Skeletal muscle tissue (tissue), 5 donors: Measurements from ENCODE around the gene PPP3CB. TPM values are rescaled to one million over a fixed set of nuclear protein-coding genes. Genes with fewer than 3 reads are reported as not detected.

Experiments
- H3K27ac ChIP-seq: one replicate; pipeline ENCODE4 v1.7.0; 2013; ENCODE audit warnings: mild to moderate bottlenecking, low read depth, low read length, inconsistent platforms
- H3K27me3 ChIP-seq, 3 donors: one replicate each; pipeline ENCODE4 v1.7.0; 2013; ENCODE audit warnings: low read length in 3 of 3; ENCODE audit not compliant: control insufficient read depth in 3 of 3, insufficient read depth in 3 of 3
- H3K36me3 ChIP-seq, 3 donors: one replicate each; pipeline ENCODE4 v1.7.0; 2013; ENCODE audit warnings: low read length in 3 of 3; ENCODE audit not compliant: control insufficient read depth in 3 of 3, insufficient read depth in 3 of 3
- H3K4me1 ChIP-seq, 3 donors: one replicate each; pipeline ENCODE4 v1.7.0; 2013; ENCODE audit warnings: low read length in 3 of 3, mild to moderate bottlenecking in 3 of 3; ENCODE audit not compliant: control insufficient read depth in 3 of 3, insufficient read depth in 3 of 3
- H3K4me3 ChIP-seq, 3 donors: one replicate each; pipeline ENCODE4 v1.7.0; 2013; ENCODE audit warnings: low read length in 3 of 3
- H3K9ac ChIP-seq, 3 donors: one replicate each; pipeline ENCODE4 v1.7.0; 2013; ENCODE audit warnings: low read length in 3 of 3, mild to moderate bottlenecking in 3 of 3, moderate library complexity in 2 of 3, low read depth in 1 of 3
- H3K9me3 ChIP-seq, 3 donors: one replicate each; pipeline ENCODE4 v1.7.0; 2013; ENCODE audit warnings: low read length in 3 of 3; ENCODE audit not compliant: control insufficient read depth in 3 of 3
- small RNA-seq: library from RNA; depleted of rRNA; stranded (forward); fragments of <200 nt; gene quantifications from one replicate; pipeline ENCODE3, GENCODE V24; 2014
- total RNA-seq: library from RNA; depleted of rRNA; stranded (reverse); fragments of >200 nt; gene quantifications from one replicate; pipeline ENCODE4 v1.2.3, GENCODE V29; 2014
- donor health status: Osteomylitis.

The PPP3CB gene
- total RNA-seq, 1 donor from 2014 or later, result 113 TPM

GRCh38 chr10:73388228-73388627, 107.6 kb downstream of the PPP3CB start:
- Histone ChIP-seq H3K4me3 (no peak overlapping the region), H3K27me3 (no peaks in the 10 kb centered on the region), H3K9ac (no peak overlapping the region), H3K9me3 (no peaks in the 10 kb centered on the region), H3K27ac (no peak overlapping the region), H3K4me1 (peaks cover 0 to 6% (median 0%) of the 10 kb centered on the region in 3 donors), H3K36me3 (peaks cover 36 to 56% (median 39%) of the 10 kb centered on the region in 3 donors)

- Histone ChIP-seq H3K9me3 (no peaks in the 10 kb centered on the region), H3K9ac (no peak overlapping the region), H3K27me3 (no peaks in the 10 kb centered on the region), H3K4me1 (peaks cover 0 to 6% (median 0%) of the 10 kb centered on the region in 3 donors), H3K36me3 (peaks cover 48 to 68% (median 53%) of the 10 kb centered on the region in 3 donors), H3K27ac (no peak overlapping the region), H3K4me3 (no peak overlapping the region)
Observed at GRCh38 chr10:73386583-73386982, 109.2 kb downstream of the PPP3CB start.

Small RNA genes lying within 50 kb of the gene (small RNA-seq; reads per million reads assigned to genes)
- not detected for gene RNU6-883P

Other genes with a start within 250 kb of the PPP3CB start
- gene DNAJC9, start 248.8 kb downstream of the PPP3CB start, total RNA-seq, result 17.7 TPM
- gene MRPS16, start 243.4 kb downstream of the PPP3CB start, total RNA-seq, result 57.4 TPM
- gene CFAP70, start 137.2 kb downstream of the PPP3CB start, total RNA-seq, result 1.6 TPM
- gene ANXA7, start 82.0 kb downstream of the PPP3CB start, total RNA-seq, result 47.0 TPM
- 22.4 TPM for gene MSS51, start 62.5 kb downstream of the PPP3CB start, total RNA-seq
- gene USP54, start 95.3 kb upstream of the PPP3CB start, total RNA-seq, result 20.4 TPM
- gene MYOZ1, start 145.4 kb upstream of the PPP3CB start, total RNA-seq, result 1,224 TPM
- 17.2 TPM for gene SYNPO2L, start 160.0 kb upstream of the PPP3CB start, total RNA-seq
- gene AGAP5, start 202.1 kb upstream of the PPP3CB start, total RNA-seq, result 4.7 TPM
- 41.8 TPM for gene SEC24C, start 248.3 kb upstream of the PPP3CB start, total RNA-seq